IMR-90 (cell line): ENCODE data around the gene JAKMIP1. TPM values are rescaled to one million over a fixed set of nuclear protein-coding genes. Genes with fewer than 3 reads are reported as not detected.

ENCODE experiments used
- ATAC-seq: fragments of 200-7000 bp; cut with Tn5 transposase; 2 replicates; pipeline ENCODE4 v1.9.1; 2020; ENCODE audit warnings: low read depth, mild to moderate bottlenecking, moderate library complexity
- BruUV-seq: library from RNA; stranded (reverse); fragments of 400-500 nt; replicated peaks from 2 replicates; lab custom pipeline; 2021; lab: Mats Ljungman, UMichigan
- CTCF ChIA-PET: fragments of 300-600 bp; formaldehyde crosslinking; extraction: SDS; loops from one replicate; lab custom pipeline; 2021; ENCODE audit warnings: antibody characterized with exemption; lab: Yijun Ruan, JAX
- POLR2A ChIA-PET: fragments of 300-600 bp; sonication (Branson Sonifier 250); formaldehyde crosslinking; loops from one replicate; lab custom pipeline; 2022; ENCODE audit warnings: antibody characterized with exemption; ENCODE audit not compliant: unreplicated experiment; lab: Charles Lee
- DNase-seq: peaks from one replicate; pipeline ENCODE4 v3.0.0; 2013
- H2AFZ ChIP-seq: replicated peaks from 2 replicates; pipeline ENCODE3; 2013; ENCODE audit warnings: low read length, mild to moderate bottlenecking; ENCODE audit not compliant: poor library complexity
- H2AK5ac ChIP-seq: 2 replicates; pipeline ENCODE4 v1.6.1; 2013; ENCODE audit warnings: low read depth, low read length, inconsistent platforms
- H2AK9ac ChIP-seq: replicated peaks from 2 replicates; pipeline ENCODE3; 2013; ENCODE audit warnings: mild to moderate bottlenecking, low read depth, low read length, moderate library complexity; ENCODE audit not compliant: poor library complexity
- H2BK120ac ChIP-seq: 2 replicates; pipeline ENCODE4 v1.6.1; 2013; ENCODE audit warnings: low read depth, low read length, inconsistent platforms
- H2BK15ac ChIP-seq: 3 replicates; pipeline ENCODE4 v1.6.1; 2013; ENCODE audit warnings: low read depth, low read length, inconsistent platforms
- H2BK20ac ChIP-seq: 2 replicates; pipeline ENCODE4 v1.6.1; 2013; ENCODE audit warnings: low read depth, mild to moderate bottlenecking, inconsistent platforms, low read length, moderate library complexity
- H2BK5ac ChIP-seq: 2 replicates; pipeline ENCODE4 v1.6.1; 2013; ENCODE audit warnings: mild to moderate bottlenecking, low read depth, low read length, inconsistent platforms; ENCODE audit not compliant: poor library complexity, severe bottlenecking
- H3K14ac ChIP-seq: replicated peaks from 2 replicates; pipeline ENCODE4 v1.6.1; 2013; ENCODE audit warnings: low read depth, low read length, inconsistent platforms
- H3K18ac ChIP-seq: 2 replicates; pipeline ENCODE4 v1.6.1; 2013; ENCODE audit warnings: low read depth, low read length, control low read depth
- H3K23ac ChIP-seq: 2 replicates; pipeline ENCODE4 v1.6.1; 2013; ENCODE audit warnings: low read depth, low read length, inconsistent platforms
- H3K27ac ChIP-seq: 2 replicates; pipeline ENCODE4 v1.5.1; 2013; ENCODE audit warnings: mild to moderate bottlenecking, control low read depth, low read length; ENCODE audit not compliant: insufficient read depth
- H3K27me3 ChIP-seq: 2 replicates; pipeline ENCODE4 v1.6.1; 2013; ENCODE audit warnings: low read length; ENCODE audit not compliant: control insufficient read depth, insufficient read depth
- H3K36me3 ChIP-seq: 2 replicates; pipeline ENCODE4 v1.6.1; 2013; ENCODE audit warnings: low read length, mixed read lengths; ENCODE audit not compliant: control insufficient read depth, insufficient read depth
- H3K4ac ChIP-seq: 2 replicates; pipeline ENCODE4 v1.6.1; 2013; ENCODE audit warnings: low read depth, low read length, inconsistent platforms
- H3K4me1 ChIP-seq: 2 replicates; pipeline ENCODE4 v1.6.1; 2013; ENCODE audit warnings: low read length, mixed read lengths; ENCODE audit not compliant: control insufficient read depth, insufficient read depth
- H3K4me2 ChIP-seq: 2 replicates; pipeline ENCODE4 v1.6.1; 2013; ENCODE audit warnings: low read depth, mild to moderate bottlenecking, control low read depth, low read length, moderate library complexity
- H3K4me3 ChIP-seq: 2 replicates; pipeline ENCODE4 v1.5.1; 2013; ENCODE audit warnings: low read depth, mild to moderate bottlenecking, control low read depth, low read length, moderate library complexity; ENCODE audit not compliant: insufficient read depth
- H3K56ac ChIP-seq: 2 replicates; pipeline ENCODE4 v1.6.1; 2013; ENCODE audit warnings: low read length, inconsistent platforms; ENCODE audit not compliant: insufficient read depth; ENCODE audit errors: extremely low read depth
- H3K79me1 ChIP-seq, 2 experiments: 2 replicates each; pipeline ENCODE4 v1.6.1; 2013; ENCODE audit warnings: low read length in 2 of 2, inconsistent platforms in 1 of 2, low read depth in 1 of 2
- H3K9ac ChIP-seq: 2 replicates; pipeline ENCODE4 v1.6.1; 2013; ENCODE audit warnings: low read depth, low read length, control low read depth
- H3K9me1 ChIP-seq: 2 replicates; pipeline ENCODE4 v1.6.1; 2013; ENCODE audit warnings: low read length, inconsistent platforms; ENCODE audit not compliant: insufficient read depth
- H3K9me3 ChIP-seq: 2 replicates; pipeline ENCODE4 v1.6.1; 2013; ENCODE audit warnings: low read length; ENCODE audit not compliant: control insufficient read depth, insufficient read depth
- H4K20me1 ChIP-seq: 2 replicates; pipeline ENCODE4 v1.6.1; 2013; ENCODE audit warnings: low read length, inconsistent platforms; ENCODE audit not compliant: insufficient read depth
- H4K5ac ChIP-seq: 2 replicates; pipeline ENCODE4 v1.6.1; 2013; ENCODE audit warnings: mild to moderate bottlenecking, low read depth, low read length, control low read depth
- H4K8ac ChIP-seq, 2 experiments: 2 replicates each; pipeline ENCODE4 v1.6.1; 2013; ENCODE audit warnings: low read depth in 2 of 2, low read length in 2 of 2, control low read depth in 1 of 2, inconsistent platforms in 1 of 2
- H4K91ac ChIP-seq: 2 replicates; pipeline ENCODE4 v1.6.1; 2013; ENCODE audit warnings: low read depth, low read length, inconsistent platforms; ENCODE audit not compliant: insufficient read depth
- BHLHE40 ChIP-seq: fragments of 150-350 bp; IDR thresholded peaks from 2 replicates; pipeline ENCODE4 v1.6.1; 2016; ENCODE audit warnings: mild to moderate bottlenecking, low read depth, low read length
- ELK1 ChIP-seq: fragments of 150-350 bp; IDR thresholded peaks from 2 replicates; pipeline ENCODE4 v1.6.1; 2016; ENCODE audit warnings: low read depth, mild to moderate bottlenecking, low read length, moderate library complexity, borderline replicate concordance
- FOS ChIP-seq: fragments of 150-350 bp; IDR thresholded peaks from 2 replicates; pipeline ENCODE4 v1.6.1; 2016; ENCODE audit warnings: low read depth, low read length
- MAFK ChIP-seq: IDR thresholded peaks from 2 replicates; pipeline ENCODE4 v1.6.1; 2012; ENCODE audit warnings: low read depth, low read length, improper control_type of control experiment
- POLR2A ChIP-seq: IDR thresholded peaks from 2 replicates; pipeline ENCODE4 v1.6.1; 2012; ENCODE audit warnings: mild to moderate bottlenecking, low read depth, low read length
- RAD21 ChIP-seq: IDR thresholded peaks from 2 replicates; pipeline ENCODE4 v1.6.1; 2012; ENCODE audit warnings: low read length, improper control_type of control experiment
- RCOR1 ChIP-seq: IDR thresholded peaks from 2 replicates; pipeline ENCODE4 v1.6.1; 2012; ENCODE audit warnings: mild to moderate bottlenecking, low read length, improper control_type of control experiment; ENCODE audit not compliant: insufficient replicate concordance
- RFX5 ChIP-seq: IDR thresholded peaks from 2 replicates; pipeline ENCODE4 v1.8.0; 2012; ENCODE audit warnings: low read depth, mild to moderate bottlenecking, low read length, moderate library complexity
- SMC3 ChIP-seq: fragments of 150-350 bp; IDR thresholded peaks from 2 replicates; pipeline ENCODE4 v1.6.1; 2016; ENCODE audit warnings: low read depth, mild to moderate bottlenecking, antibody characterized with exemption, low read length, moderate library complexity
- USF2 ChIP-seq: fragments of 150-350 bp; IDR thresholded peaks from 2 replicates; pipeline ENCODE4 v1.6.1; 2017; ENCODE audit warnings: mild to moderate bottlenecking, antibody characterized with exemption, low read length, low read depth
- WGBS, 2 experiments: methylation state at CpG; one replicate each; pipeline versions ENCODE4 v1.1.5 to v1.1.7; 2013; ENCODE audit warnings: missing lambda C conversion rate in 2 of 2; ENCODE audit not compliant: insufficient read length in 1 of 2; ENCODE audit errors: extremely low coverage in 2 of 2; 5-methylcytosine and 5-hydroxymethylcytosine counted together
- dilution Hi-C: fragments of 300-500 bp; cut with HindIII; formaldehyde crosslinking; loops from one replicate; pipeline ENCODE4 v1.14.3; 2018; ENCODE audit warnings: low sequenced_read_pairs; ENCODE audit not compliant: unreplicated experiment
- in situ Hi-C: fragments of 300-500 bp; cut with MboI; formaldehyde crosslinking; loops from 3 replicates; pipeline ENCODE4 v1.14.3; 2019; ENCODE audit warnings: low sequenced_read_pairs, inconsistent platforms, mixed read lengths
- intact Hi-C: fragments of 100-400 bp; cut with micrococcal nuclease; formaldehyde crosslinking; loops from 2 replicates; pipeline ENCODE4 v1.10.0; 2022
- polyA plus RNA-seq, 3 experiments: library from polyadenylated mRNA; depleted of rRNA; stranded (reverse); fragments of >200 nt; gene quantifications; 2 replicates each; pipeline ENCODE4 v1.2.3, GENCODE V29; 2012; ENCODE audit warnings: low replicate concordance in 1 of 3
- total RNA-seq: library from RNA; depleted of rRNA; stranded (reverse); fragments of >200 nt; gene quantifications from 2 replicates; pipeline ENCODE4 v1.2.3, GENCODE V29; 2012

The JAKMIP1 gene
- total and polyA plus RNA-seq, 2 of the 4 experiments (the other 2 are of a cell fraction) = not detected

GRCh38 chr4:5992828-5993321 is 207.5 kb downstream of the JAKMIP1 start:
- Histone ChIP-seq H2AK5ac (no peak overlapping the region), H3K9me1 (no peaks in the 10 kb centered on the region), H3K9me3 (no peaks in the 10 kb centered on the region), H3K4me1 (no peaks in the 10 kb centered on the region), H2AFZ (no peak overlapping the region), H3K27ac (no peak overlapping the region), H3K79me1 (no peaks in the 10 kb centered on the region), H2AK9ac (no peak overlapping the region), H3K56ac (no peak overlapping the region), H3K36me3 (no peaks in the 10 kb centered on the region), H4K5ac (no peak overlapping the region), H4K8ac (no peak overlapping the region), H3K9ac (no peak overlapping the region), H3K23ac (no peak overlapping the region), H3K4me2 (no peak overlapping the region), H3K4me3 (no peak overlapping the region), H4K20me1 (no peaks in the 10 kb centered on the region), H3K4ac (no peak overlapping the region), H4K91ac (no peak overlapping the region), H3K18ac (no peak overlapping the region), H2BK120ac (no peak overlapping the region), H2BK20ac (no peak overlapping the region), H3K27me3 (no peaks in the 10 kb centered on the region; the same call in none of the 2 replicates), H3K14ac (no peak overlapping the region), H2BK15ac (no peak overlapping the region), H2BK5ac (no peak overlapping the region)
- ATAC-seq (no peak), DNase-seq (no peak)
- CTCF ChIA-PET = no interaction called here
- dilution Hi-C loops = no loop called here
- POLR2A ChIA-PET = no interaction called here
- BruUV-seq = no TSS peak
- intact Hi-C loops = no loop called here
- in situ Hi-C loops = loop anchor here (10.0 kb wide), 1 partner anchor 332 kb away; no protein-coding TSS in a partner anchor
- 61% methylated on average over 4 of the region's 11 CpGs; no CpG with 5 or more reads in 1 of the 2 experiments for WGBS, 2 experiments
- TF ChIP-seq FOS = no peak
- TF ChIP-seq RAD21 = no peak
- no peak for TF ChIP-seq POLR2A
- no peak for TF ChIP-seq BHLHE40
- TF ChIP-seq RFX5 = no peak
- no peak for TF ChIP-seq SMC3
- TF ChIP-seq MAFK = no peak
- TF ChIP-seq USF2 = no peak
- no peak for TF ChIP-seq ELK1
- TF ChIP-seq RCOR1 = no peak
